NCI-H2107 treated with DMSO at 0.1 percent for 48 hours (cell line): ENCODE data around the gene BCAP31.
"Not testable (repeated sequence)": the region's sequence is repeated elsewhere in the genome, so short reads cannot be mapped to it uniquely, and the experiment has no call there.

ENCODE experiments used
- DNase-seq: peaks from one replicate; lab custom pipeline; 2025; ENCODE audit not compliant: unreplicated experiment; lab: John Stamatoyannopoulos, UW

The BCAP31 gene

DNA sequence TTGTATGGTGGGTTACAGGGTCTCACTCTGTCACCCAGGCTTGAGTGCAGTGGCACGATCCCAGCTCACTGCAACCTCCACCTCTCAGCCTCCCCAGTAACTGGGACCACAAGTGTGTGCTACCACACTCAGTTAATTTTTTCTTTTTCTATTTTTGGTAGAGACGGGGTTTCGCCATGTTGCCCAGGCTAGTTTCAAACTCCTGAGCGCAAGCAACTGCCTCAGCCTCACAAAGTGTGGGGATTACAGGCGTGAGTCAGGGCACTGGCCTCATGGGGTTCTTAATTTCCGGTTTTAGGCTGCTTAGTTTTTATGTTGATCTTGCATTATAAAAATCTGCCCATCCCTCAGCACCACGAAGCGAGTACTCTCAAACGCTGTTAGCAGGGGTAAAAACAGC is 6.7 kb downstream of the BCAP31 start:
- DNase-seq, result no peak

GRCh38 chrX:153714256-153714655 is 9.9 kb downstream of the BCAP31 start:
- DNase-seq, result no peak

- DNase-seq, result no peak
These were observed 14.2 kb downstream of the BCAP31 start for GRCh38 chrX:153709726-153710674.

- peak; percentile 43 for DNase-seq
These were observed 15.8 kb downstream of the BCAP31 start for GRCh38 chrX:153708415-153708814.

DNA sequence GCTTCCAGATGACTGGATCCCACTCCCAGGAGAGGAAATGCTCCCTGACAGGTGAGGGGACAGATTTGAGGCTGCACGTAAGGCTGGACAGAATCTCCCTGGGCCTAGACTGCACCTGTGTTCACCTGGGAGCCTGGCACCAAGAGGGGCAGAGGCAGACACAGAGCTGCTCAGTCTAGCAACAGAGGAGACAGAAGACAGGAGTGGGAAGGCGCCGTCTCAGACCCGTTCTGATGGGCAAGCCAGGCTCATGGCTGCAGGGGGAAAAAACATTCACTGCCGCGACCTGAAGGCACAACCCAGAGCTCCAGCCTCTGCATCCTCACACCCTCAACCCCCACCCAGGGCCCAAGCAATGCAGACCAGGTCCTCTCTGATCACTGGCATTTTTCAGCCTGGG is 16.8 kb downstream of the BCAP31 start:
- no peak for DNase-seq

- no peak for DNase-seq
These were observed 17.4 kb downstream of the BCAP31 start for GRCh38 chrX:153706799-153707198.

- DNase-seq, result not testable (repeated sequence)
These were observed 18.7 kb downstream of the BCAP31 start for GRCh38 chrX:153705403-153706060.

- not testable (repeated sequence) for DNase-seq
These were observed 19.4 kb downstream of the BCAP31 start for GRCh38 chrX:153704631-153705402.

GRCh38 chrX:153704021-153704526 is 20.1 kb downstream of the BCAP31 start:
- DNase-seq, result no peak

GRCh38 chrX:153703036-153703370 is 21.2 kb downstream of the BCAP31 start:
- no peak for DNase-seq

GRCh38 chrX:153702336-153703035 is 21.7 kb downstream of the BCAP31 start:
- no peak for DNase-seq

GRCh38 chrX:153701706-153702105 is 22.5 kb downstream of the BCAP31 start:
- DNase-seq, result no peak

DNA sequence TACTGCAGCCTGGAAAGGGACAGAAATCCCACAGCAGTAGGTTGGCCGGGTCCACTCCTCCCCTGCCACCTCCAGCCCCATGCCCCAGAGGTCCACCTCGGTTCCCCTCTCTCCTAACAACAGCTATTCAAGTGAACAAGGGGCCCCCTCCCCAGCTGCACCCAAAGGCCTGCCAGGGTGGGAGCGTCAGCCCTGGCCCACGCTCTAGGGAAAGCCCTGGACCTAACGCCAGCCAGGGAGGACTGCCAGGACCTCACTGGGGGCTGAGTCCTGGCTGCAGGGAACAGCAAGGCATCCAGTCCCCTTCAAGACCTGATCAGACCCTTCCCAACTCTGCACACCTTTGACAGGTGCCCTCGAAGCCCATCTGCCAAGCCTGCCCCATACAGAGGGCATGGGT is 23.2 kb downstream of the BCAP31 start:
- DNase-seq, result no peak

GRCh38 chrX:153700376-153700945 is 23.7 kb downstream of the BCAP31 start:
- DNase-seq, result no peak

GRCh38 chrX:153699784-153700371 is 24.3 kb downstream of the BCAP31 start:
- not testable (repeated sequence) for DNase-seq

GRCh38 chrX:153699210-153699783 is 24.9 kb downstream of the BCAP31 start:
- DNase-seq, result not testable (repeated sequence)

GRCh38 chrX:153697924-153698865 is 26.0 kb downstream of the BCAP31 start:
- no peak for DNase-seq

GRCh38 chrX:153696986-153697722 is 27.0 kb downstream of the BCAP31 start:
- not testable (repeated sequence) for DNase-seq
